NCI-H187 (cell line): ENCODE results near the gene IGHMBP2.

Experiments
- DNase-seq, 2 experiments: peaks; one replicate each; lab custom pipeline; 2025; lab: John Stamatoyannopoulos, UW

Gene IGHMBP2

DNA sequence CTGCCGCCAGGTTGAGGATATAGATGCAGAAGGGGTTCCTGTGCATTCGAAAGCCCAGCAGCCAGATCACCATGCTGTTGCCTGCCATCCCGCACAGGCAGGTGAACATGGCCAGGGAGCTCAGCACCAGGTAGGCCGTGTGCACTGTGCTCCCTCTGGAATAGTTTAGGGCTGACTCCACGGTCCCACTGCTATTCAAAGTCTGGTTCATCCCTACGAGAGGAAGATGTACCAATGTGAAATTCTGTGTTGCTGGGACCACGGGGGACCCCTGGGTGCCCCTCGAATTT, 77.0 kb downstream of the IGHMBP2 start, which contains the start of gene MRGPRD:
Gene MRGPRD, minus strand, starts transcription at position 211 of the 290 bp plus-strand sequence. Its CDS starts 0 bp downstream, at position 211.
- no peak for DNase-seq

GRCh38 chr11:68982134-68982533, 78.4 kb downstream of the IGHMBP2 start:
- DNase-seq = no peak

- DNase-seq = no peak
These were observed 80.1 kb downstream of the IGHMBP2 start for GRCh38 chr11:68983801-68984200.

DNA sequence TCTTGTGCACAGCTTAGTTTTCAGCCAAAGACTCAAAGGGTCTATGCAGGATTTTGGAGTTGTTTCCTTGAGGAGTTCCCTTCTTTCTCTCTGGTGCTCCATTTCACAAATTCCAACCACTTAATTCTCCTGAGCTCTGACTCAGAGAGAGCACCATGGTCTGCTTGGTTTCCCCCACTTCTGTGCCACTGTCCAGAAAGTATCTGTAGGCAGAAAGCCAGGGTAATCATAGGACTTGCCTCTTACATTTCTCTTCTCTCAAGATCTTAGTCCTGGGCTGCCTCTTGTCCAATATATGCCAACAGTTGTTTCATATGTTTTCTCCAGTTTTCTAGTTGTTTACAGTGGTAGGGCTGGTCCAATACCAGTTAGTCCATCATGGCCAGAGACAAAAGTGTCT, 83.5 kb downstream of the IGHMBP2 start:
- DNase-seq = no peak

GRCh38 chr11:68988491-68988890, 84.8 kb downstream of the IGHMBP2 start:
- DNase-seq = no peak
